BE2C (cell line): ENCODE results near the gene CCDC43.

Experiments used
- DNase-seq: peaks from one replicate; pipeline ENCODE4 v3.0.0-alpha.2; 2020
- H3K27me3 ChIP-seq: fragments of 250-450 bp; sonication (Bioruptor Pico); 2 replicates; pipeline ENCODE4 v1.5.1; 2020; ENCODE audit warnings: mild to moderate bottlenecking
- H3K36me3 ChIP-seq: fragments of 250-450 bp; sonication (Bioruptor Pico); 2 replicates; pipeline ENCODE4 v1.5.1; 2020; ENCODE audit warnings: mild to moderate bottlenecking
- H3K4me1 ChIP-seq: fragments of 250-450 bp; sonication (Bioruptor Pico); 2 replicates; pipeline ENCODE4 v1.5.1; 2020
- H3K4me3 ChIP-seq: 2 replicates; pipeline ENCODE4 v1.5.1; 2011; ENCODE audit warnings: low read depth, low read length
- H3K9me3 ChIP-seq: fragments of 250-450 bp; sonication (Bioruptor Pico); 2 replicates; pipeline ENCODE4 v1.5.1; 2020
- CTCF ChIP-seq: IDR thresholded peaks from 2 replicates; pipeline ENCODE4 v1.5.1; 2012; ENCODE audit warnings: mild to moderate bottlenecking, low read depth, low read length

The CCDC43 gene

DNA sequence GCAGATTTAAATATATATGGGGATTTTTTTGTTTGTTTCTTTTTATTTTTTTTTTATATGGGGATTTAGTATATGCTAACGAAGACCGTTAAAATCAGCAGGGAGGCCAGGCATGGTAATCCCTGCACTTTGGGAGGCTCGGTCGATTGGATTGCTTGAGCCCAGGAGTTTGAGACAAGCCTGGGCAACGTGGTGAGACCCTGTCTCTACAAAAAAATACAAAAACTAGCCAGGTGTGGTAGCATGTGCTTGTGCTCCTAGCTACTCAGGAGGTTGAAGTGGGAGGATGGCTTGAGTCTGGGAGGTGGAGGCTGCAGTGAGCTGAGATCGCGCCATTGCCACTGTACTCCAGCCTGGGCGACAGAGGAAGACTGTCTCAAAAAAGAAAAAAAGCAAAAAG, 55.6 kb downstream of the CCDC43 start:
- DNase-seq, result no peak
- Histone ChIP-seq H3K4me3 (no peak overlapping the region), H3K36me3 (no peaks in the 10 kb centered on the region), H3K27me3 (no peaks in the 10 kb centered on the region), H3K9me3 (no peaks in the 10 kb centered on the region), H3K4me1 (no peaks in the 10 kb centered on the region)
- TF ChIP-seq CTCF, result no peak

DNA sequence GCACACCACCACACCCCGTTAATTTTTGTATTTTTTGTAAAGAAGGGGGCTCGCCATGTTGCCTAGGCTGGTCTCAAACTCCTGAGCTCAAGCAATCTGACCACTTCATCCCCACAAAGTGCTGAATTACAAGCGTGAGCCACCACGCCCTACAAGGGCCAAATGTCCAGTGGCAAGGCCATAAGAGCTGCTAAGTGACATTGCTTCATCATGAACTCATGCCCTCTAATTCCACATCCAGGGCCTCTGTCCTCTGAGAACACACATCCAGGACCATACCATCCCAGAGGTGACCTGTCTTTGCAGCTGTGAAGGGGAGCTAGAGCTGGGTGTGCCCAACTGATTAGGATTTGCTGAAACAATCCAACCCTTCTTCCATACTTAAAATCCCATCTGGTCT, 58.9 kb downstream of the CCDC43 start:
- Histone ChIP-seq H3K4me3 (no peak overlapping the region), H3K4me1 (peaks cover 17% of the 10 kb centered on the region), H3K36me3 (no peaks in the 10 kb centered on the region), H3K27me3 (no peaks in the 10 kb centered on the region), H3K9me3 (no peaks in the 10 kb centered on the region)
- DNase-seq, result no peak
- TF ChIP-seq CTCF, result no peak

GRCh38 chr17:44629314-44629713, 60.3 kb downstream of the CCDC43 start:
- H3K9me3 ChIP-seq, result no peaks in the 10 kb centered on the region
- H3K36me3 ChIP-seq, result no peaks in the 10 kb centered on the region
- TF ChIP-seq CTCF, result no peak
- H3K4me3 ChIP-seq, result no peak overlapping the region
- peaks cover 17% of the 10 kb centered on the region for H3K4me1 ChIP-seq
- no peak for DNase-seq
- no peaks in the 10 kb centered on the region for H3K27me3 ChIP-seq

- TF ChIP-seq CTCF, result no peak
- Histone ChIP-seq H3K27me3 (no peaks in the 10 kb centered on the region), H3K9me3 (no peaks in the 10 kb centered on the region), H3K4me1 (peaks cover 17% of the 10 kb centered on the region), H3K4me3 (no peak overlapping the region), H3K36me3 (no peaks in the 10 kb centered on the region)
- DNase-seq, result peak; percentile 86
These were observed 61.1 kb downstream of the CCDC43 start for GRCh38 chr17:44628243-44629188.

- Histone ChIP-seq H3K27me3 (no peaks in the 10 kb centered on the region), H3K4me1 (peaks cover 17% of the 10 kb centered on the region), H3K36me3 (no peaks in the 10 kb centered on the region), H3K9me3 (no peaks in the 10 kb centered on the region; the same call in 1 of the 2 replicates), H3K4me3 (no peak overlapping the region)
- no peak for TF ChIP-seq CTCF
- DNase-seq, result no peak
These were observed 61.9 kb downstream of the CCDC43 start for GRCh38 chr17:44627513-44628242.
